ENCODE measurements around the gene DISC1. TPM values are rescaled to one million over a fixed set of nuclear protein-coding genes. Genes with fewer than 3 reads are reported as not detected.
A peak's percentile ranks its signal among the peaks of the same experiment; 100 is the strongest.

The DISC1 gene
- total and polyA plus RNA-seq, 12 donors: 1.0 to 21.0 (median 9.7) TPM

DNA sequence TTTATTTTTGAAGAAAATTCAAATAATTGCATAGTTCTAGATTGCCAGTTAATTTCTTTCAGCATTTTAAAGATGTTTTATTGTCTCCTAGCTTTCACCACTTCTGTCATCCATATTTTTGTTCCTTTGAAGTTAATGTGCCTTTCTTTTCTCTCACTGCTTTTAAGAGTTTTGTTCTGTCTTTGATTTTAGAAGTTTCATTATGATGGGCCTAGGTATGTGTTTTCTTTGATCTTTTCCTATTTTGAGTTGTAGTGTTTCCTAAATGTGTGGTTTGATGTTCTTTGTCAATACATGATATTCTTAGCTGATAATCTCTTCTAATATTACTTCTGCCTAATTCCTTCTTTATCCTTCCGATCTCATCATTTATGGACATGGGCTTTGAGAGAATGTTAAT, 378.7 kb downstream of the DISC1 start:
- 55 to 95% (median 73%) methylated on average over 1 of the region's 1 CpG for WGBS, 4 donors
- Histone ChIP-seq H3K36me3 (replicated peaks in 1 of 2) (no peaks in the 10 kb centered on the region), H3K27ac (no peak overlapping the region)

DNA sequence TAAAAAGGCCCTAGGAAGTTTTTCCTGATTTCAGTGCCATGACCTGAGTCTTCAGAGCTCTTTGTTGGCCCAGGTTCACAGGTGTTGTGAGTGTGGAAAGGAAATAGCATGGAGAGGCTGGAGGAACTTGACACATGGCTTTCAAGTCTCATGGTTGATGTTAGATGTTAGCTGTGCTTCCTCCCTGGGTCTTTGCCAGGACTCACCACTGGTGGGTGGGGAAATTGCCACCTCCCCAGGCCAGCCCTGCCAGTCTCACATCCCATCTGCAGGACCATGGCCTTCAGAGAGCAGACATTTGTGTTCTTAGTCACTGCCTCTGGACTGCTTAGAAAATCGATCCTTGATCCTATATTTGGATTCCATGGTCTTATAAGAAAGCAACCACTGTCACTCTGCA, 383.2 kb downstream of the DISC1 start:
- Histone ChIP-seq H3K4me1 (replicated peaks in 1 of 2) (peaks cover 0 to 15% of the 10 kb centered on the region in 2 donors), H3K4me3 (no peak overlapping the region), H3K36me3 (replicated peaks in 1 of 2) (no peaks in the 10 kb centered on the region), H3K27me3 (no peaks in the 10 kb centered on the region), H3K27ac (no peak overlapping the region), H3K9me3 (replicated peaks in 1 of 3) (no peaks in the 10 kb centered on the region)
- 43 to 58% (median 56%) methylated on average over 1 of the region's 1 CpG for WGBS, 4 donors
- TF ChIP-seq POLR2A (IDR thresholded peaks at IDR 0.05): no peak
- TF ChIP-seq, protein P1, sequence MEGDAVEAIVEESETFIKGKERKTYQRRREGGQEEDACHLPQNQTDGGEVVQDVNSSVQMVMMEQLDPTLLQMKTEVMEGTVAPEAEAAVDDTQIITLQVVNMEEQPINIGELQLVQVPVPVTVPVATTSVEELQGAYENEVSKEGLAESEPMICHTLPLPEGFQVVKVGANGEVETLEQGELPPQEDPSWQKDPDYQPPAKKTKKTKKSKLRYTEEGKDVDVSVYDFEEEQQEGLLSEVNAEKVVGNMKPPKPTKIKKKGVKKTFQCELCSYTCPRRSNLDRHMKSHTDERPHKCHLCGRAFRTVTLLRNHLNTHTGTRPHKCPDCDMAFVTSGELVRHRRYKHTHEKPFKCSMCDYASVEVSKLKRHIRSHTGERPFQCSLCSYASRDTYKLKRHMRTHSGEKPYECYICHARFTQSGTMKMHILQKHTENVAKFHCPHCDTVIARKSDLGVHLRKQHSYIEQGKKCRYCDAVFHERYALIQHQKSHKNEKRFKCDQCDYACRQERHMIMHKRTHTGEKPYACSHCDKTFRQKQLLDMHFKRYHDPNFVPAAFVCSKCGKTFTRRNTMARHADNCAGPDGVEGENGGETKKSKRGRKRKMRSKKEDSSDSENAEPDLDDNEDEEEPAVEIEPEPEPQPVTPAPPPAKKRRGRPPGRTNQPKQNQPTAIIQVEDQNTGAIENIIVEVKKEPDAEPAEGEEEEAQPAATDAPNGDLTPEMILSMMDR (IDR thresholded peaks at IDR 0.05): no peak
- no peak for DNase-seq
- intact Hi-C loops (cut with DNase I): no loop called here

More for the DNA sequence above, 378.7 kb downstream of the DISC1 start:
- intact Hi-C loops (cut with DNase I): no loop called here
- no peak for TF ChIP-seq POLR2A (IDR thresholded peaks at IDR 0.05)
- TF ChIP-seq, protein P1 (IDR thresholded peaks at IDR 0.05): no peak
- no peaks in the 10 kb centered on the region for H3K4me1 ChIP-seq (replicated peaks in 1 of 2)
- H3K9me3 ChIP-seq (replicated peaks in 1 of 3): no peaks in the 10 kb centered on the region
- no peak overlapping the region for H3K4me3 ChIP-seq
- no peak for DNase-seq
- no peaks in the 10 kb centered on the region for H3K27me3 ChIP-seq

DNA sequence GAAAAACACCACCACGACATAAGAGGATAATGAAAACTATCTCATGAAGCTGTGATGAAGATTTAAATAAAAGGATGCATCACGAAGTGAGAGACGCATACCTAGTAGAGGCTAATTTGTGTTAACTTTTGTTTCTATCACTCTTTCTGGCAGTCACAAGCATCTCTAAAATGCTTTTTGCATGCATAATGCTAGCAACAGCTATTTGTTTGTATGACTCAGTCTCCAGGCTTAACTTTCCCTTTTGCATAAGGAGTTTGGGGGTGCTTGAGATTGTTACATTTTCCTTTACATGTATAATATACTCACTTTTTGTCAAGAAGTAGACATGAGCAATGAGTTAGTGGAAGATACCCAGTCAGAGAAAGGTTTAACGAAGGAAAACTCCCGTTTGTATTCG, 385.4 kb downstream of the DISC1 start:
- DNase-seq: no peak
- H3K27me3 ChIP-seq: no peaks in the 10 kb centered on the region
- H3K4me3 ChIP-seq: no peak overlapping the region
- peaks cover 0 to 15% of the 10 kb centered on the region in 2 donors for H3K4me1 ChIP-seq (replicated peaks in 1 of 2)
- H3K36me3 ChIP-seq (replicated peaks in 1 of 2): no peaks in the 10 kb centered on the region
- H3K27ac ChIP-seq: no peak overlapping the region
- no peaks in the 10 kb centered on the region for H3K9me3 ChIP-seq (replicated peaks in 1 of 3)
- no peak for TF ChIP-seq POLR2A (IDR thresholded peaks at IDR 0.05)
- TF ChIP-seq, protein P1 (IDR thresholded peaks at IDR 0.05): no peak
- intact Hi-C loops (cut with DNase I): no loop called here
- 93 to 94% (median 93%) methylated on average over 6 of the region's 6 CpGs for WGBS, 4 donors

DNA sequence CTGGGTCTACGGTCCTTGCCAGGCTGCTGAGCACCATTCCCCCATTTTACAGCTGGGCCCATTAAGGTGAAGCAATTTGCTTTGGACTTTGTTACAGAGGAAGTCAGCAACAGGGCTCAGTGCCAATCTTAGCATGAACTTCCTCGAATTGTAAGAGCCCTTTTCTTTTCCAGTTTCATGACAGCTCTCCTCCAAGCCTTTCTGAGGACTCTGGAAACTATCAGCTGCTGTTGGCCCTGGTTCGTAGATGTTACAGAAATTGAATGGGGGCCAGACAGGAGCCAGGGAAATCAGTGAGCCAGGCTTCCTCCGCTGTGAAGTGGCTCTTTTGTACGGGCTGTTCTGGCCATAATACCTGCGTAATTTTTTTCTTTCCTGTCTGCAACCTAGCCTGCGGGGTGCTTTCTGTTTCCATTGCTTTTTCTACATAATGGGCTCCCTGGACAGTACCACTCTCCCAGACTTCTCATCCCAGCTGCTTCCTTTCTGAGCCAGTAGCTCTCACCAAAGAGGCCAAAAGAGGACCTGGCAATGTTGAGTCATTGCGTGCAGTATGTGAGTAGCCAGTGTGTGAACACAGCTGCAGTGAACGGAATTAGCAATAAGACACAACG, 386.3 kb downstream of the DISC1 start:
- DNase-seq: peak; percentile 22 to 75 (median 48)
- 68 to 88% (median 76%) methylated on average over 10 of the region's 10 CpGs for WGBS, 4 donors
- intact Hi-C loops (cut with DNase I): no loop called here

More for the DNA sequence above, 386.3 kb downstream of the DISC1 start:
- no peak for TF ChIP-seq POLR2A (IDR thresholded peaks at IDR 0.05)
- TF ChIP-seq, protein P1 (IDR thresholded peaks at IDR 0.05): no peak
- Histone ChIP-seq H3K4me3 (no peak overlapping the region), H3K9me3 (replicated peaks in 1 of 3) (no peaks in the 10 kb centered on the region), H3K4me1 (replicated peaks in 1 of 2) (peaks cover 0 to 15% of the 10 kb centered on the region in 2 donors), H3K27ac (peak overlapping the region in 2 of 5 donors; percentile 42 to 52), H3K27me3 (no peaks in the 10 kb centered on the region), H3K36me3 (replicated peaks in 1 of 2) (no peaks in the 10 kb centered on the region)
